Hematopoietic multipotent progenitor cell (in vitro differentiated cells): ENCODE measurements around the gene MCCC2. TPM values are rescaled to one million over a fixed set of nuclear protein-coding genes. Genes with fewer than 3 reads are reported as not detected.
"Not testable (repeated sequence)": the region's sequence is repeated elsewhere in the genome, so short reads cannot be mapped to it uniquely, and the experiment has no call there.

Experiments used
- DNase-seq, 3 donors: peaks; one replicate each; pipeline ENCODE4 v3.0.0-alpha.2; 2011 to 2015; ENCODE audit warnings: low read depth in 2 of 3, low spot score in 2 of 3
- total RNA-seq: library from RNA; depleted of rRNA; stranded (reverse); fragments of >200 nt; gene quantifications from one replicate; pipeline ENCODE4 v1.2.3, GENCODE V29; 2012

MCCC2 gene
- total RNA-seq, result 20.2 TPM

DNA sequence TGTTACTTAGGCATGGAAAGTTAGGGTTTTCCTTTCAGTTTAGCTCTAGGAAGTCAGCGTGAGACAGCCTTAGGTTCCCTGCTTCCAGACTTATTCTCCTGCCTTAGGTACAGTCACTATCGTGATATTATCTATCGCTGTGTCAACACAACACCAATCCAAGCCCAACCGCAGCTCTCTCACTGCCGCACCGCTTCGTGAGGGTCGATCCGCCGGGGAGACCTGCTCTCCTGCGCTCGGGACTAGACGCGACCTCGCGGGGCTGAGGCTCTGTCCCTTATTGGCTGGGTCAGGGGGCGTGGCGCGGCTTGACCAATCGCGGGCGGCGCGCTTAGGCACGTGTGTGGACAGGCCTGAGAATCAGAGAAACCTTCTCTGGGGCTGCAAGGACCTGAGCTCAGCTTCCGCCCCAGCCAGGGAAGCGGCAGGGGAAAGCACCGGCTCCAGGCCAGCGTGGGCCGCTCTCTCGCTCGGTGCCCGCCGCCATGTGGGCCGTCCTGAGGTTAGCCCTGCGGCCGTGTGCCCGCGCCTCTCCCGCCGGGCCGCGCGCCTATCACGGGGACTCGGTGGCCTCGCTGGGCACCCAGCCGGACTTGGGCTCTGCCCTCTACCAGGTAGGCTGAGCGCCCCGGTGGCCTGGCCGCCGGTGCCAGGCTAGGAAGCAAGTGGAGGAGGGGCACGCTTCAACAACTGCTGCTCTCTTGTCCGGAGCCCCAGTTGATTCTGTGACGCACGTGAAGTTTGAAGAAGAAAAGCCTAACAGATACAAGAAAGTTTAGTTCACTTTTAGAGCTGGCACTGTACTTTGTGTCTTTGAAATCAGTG is at the start of gene MCCC2:
MCCC2 (plus strand) TSS at position 400 of the 825 bp plus-strand sequence; CDS start at position 486, 86 bp downstream.
- peak; percentile 78 to 98 (median 96) for DNase-seq

GRCh38 chr5:71537687-71538086 is 49.5 kb upstream of the MCCC2 start:
- no peak for DNase-seq

DNA sequence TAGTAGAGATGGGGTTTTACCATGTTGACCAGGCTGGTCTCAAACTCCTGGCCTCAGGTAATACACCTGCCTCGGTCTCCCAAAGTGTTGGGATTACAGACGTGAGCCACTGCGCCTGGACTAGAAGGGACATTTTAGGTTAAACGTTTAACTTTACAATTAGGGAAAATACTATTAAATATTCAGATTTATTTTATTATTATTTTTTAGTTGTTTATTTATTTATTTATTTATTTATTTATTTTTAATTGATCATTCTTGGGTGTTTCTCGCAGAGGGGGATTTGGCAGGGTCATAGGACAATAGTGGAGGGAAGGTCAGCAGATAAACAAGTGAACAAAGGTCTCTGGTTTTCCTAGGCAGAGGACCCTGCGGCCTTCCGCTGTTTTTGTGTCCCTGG is 36.3 kb upstream of the MCCC2 start:
- not testable (repeated sequence) for DNase-seq

GRCh38 chr5:71551582-71551981 is 35.6 kb upstream of the MCCC2 start:
- not testable (repeated sequence) for DNase-seq

- not testable (repeated sequence) for DNase-seq
Observed at GRCh38 chr5:71552026-71552749, 35.0 kb upstream of the MCCC2 start.

- no peak for DNase-seq
Observed at GRCh38 chr5:71563161-71563560, 24.0 kb upstream of the MCCC2 start.

DNA sequence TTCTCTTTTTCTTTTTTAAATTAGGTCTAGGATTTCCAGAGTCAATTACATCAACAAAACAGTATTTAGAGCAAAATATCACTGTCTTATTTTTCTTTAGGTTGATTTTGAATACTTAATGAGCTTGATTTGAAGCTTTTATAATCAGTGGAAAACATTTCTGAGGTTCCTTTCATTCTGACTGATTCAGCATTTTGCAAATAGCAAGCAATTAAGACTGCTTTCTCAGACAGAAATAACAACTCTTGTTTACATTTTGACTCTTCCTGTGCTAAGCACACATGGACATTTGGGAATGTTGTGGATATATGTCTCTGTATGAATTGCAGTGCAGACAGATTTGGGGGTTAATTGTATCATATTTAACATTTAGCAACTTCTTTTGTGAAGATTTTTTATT is 22.2 kb upstream of the MCCC2 start:
- DNase-seq, result no peak

GRCh38 chr5:71569748-71570509 is 17.2 kb upstream of the MCCC2 start:
- no peak for DNase-seq

GRCh38 chr5:71571811-71572210 is 15.3 kb upstream of the MCCC2 start:
- not testable (repeated sequence) for DNase-seq

- DNase-seq, result no peak
Observed at GRCh38 chr5:71573591-71573990, 13.5 kb upstream of the MCCC2 start.

GRCh38 chr5:71575588-71575987 is 11.6 kb upstream of the MCCC2 start:
- not testable (repeated sequence) for DNase-seq

- DNase-seq, result no peak
Observed at GRCh38 chr5:71576241-71576640, 10.9 kb upstream of the MCCC2 start.

GRCh38 chr5:71577839-71578238 is 9.3 kb upstream of the MCCC2 start:
- not testable (repeated sequence) for DNase-seq

- DNase-seq, result no peak
Observed at GRCh38 chr5:71582945-71583584, 4.1 kb upstream of the MCCC2 start.

DNA sequence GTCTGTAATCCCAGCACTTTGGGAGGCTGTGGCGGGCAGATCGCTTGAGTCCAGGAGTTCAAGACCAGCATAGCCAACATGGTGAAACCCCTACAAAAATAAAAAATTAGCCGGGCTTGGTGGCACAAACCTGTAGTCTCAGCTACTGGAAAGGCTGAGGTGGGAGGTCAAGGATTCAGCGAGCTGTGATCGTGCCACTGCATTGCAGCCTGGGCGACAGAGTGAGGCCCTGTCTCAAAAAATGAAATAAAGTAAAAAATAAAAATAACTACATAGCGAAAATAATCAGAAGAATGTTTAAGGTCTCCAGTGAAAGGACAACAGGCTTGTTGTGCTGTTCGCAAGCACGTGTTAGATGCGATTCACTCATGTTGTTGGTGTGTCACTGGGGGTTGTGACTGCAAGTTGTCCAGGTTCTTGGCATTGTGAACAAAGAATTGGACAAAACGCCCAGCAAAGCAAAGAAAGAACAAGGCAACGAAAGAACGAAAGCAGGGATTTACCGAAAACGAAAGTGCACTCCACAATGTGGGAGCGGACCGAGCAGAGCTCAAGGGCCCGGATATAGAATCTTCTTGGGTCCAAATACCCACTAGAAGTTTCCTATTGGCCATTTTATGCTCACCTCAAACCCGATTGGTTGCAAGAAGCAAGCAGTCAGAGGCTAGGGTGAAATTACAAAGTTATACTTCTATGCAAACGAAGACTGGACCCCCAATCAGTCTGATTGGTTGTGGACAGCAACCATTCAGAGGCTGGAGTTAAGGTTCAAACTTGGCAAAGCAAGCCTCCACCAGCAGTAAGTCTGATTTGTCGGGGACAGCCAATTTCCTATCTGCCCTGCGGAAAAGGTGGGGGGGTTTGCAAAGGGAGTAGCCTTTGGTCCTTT is 844 bp upstream of the MCCC2 start:
- peak in 2 of 3 donors; percentile 40 to 53 for DNase-seq

GRCh38 chr5:71587766-71588532 is 809 bp downstream of the MCCC2 start:
- no peak for DNase-seq

DNA sequence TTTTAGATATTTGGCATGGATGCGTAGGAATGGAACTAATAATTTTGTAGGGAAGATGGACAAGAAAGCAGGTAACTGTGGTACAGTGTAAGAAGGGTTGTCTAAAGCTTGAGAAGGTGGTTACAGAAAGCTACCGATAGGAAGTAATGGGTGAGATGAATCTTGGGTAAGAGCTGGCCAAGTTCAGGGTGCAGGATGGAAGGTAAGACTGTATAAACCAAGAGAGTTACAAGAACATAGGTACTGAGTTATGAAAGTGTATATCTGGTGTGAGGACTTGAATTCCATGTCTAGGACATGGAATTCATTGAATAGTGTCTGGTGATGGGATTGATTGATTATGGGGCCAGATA is 1.4 kb downstream of the MCCC2 start:
- DNase-seq, result no peak

DNA sequence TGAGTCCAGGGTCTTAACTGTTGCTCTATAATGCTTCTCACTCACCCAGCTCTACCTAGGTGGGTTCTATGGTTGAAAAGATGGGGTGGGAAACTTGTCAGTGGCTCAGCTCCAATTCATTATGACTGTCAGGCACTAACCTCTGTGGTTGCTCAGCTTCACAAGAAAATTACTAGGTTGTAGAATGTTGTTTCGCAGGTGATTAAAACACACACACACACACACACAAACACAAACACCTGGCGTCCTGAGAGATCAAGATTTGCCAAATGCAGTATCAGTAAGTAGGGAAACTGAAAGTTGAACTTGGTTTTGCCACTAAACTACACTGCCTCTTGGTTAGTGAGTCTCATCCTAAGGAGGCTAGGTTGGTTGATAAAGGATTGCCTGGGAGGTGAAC is 2.8 kb downstream of the MCCC2 start:
- no peak for DNase-seq

- DNase-seq, result no peak
Observed at GRCh38 chr5:71591100-71591499, 4.0 kb downstream of the MCCC2 start.
